Measurements from ENCODE around the gene PGLYRP2. TPM values are rescaled to one million over a fixed set of nuclear protein-coding genes. Genes with fewer than 3 reads are reported as not detected.

PGLYRP2 gene
- polyA plus RNA-seq, 1 of the 3 experiments (the other 2 are of a cell fraction) = not detected

DNA sequence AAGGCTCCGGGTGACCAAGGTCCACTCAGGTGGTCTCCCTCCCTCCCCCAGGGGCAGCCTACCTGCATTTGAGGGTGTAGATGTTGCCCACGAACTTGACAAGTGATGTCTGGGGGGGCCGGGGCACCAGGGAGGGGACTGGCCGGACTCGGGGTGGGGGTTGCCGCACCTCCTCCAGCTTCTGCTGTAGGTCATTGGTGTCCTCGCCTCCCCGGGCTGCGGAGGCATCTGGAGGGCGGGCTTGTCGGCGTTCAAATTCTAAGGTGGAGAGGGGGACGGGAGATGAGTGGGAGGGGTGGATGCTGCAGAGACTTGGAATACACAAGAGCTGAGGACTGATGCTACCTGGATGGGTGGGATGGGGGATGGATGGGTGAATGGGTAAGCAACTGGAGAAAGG is 55.2 kb downstream of the PGLYRP2 start (continued):
- TF ChIP-seq, protein P1, sequence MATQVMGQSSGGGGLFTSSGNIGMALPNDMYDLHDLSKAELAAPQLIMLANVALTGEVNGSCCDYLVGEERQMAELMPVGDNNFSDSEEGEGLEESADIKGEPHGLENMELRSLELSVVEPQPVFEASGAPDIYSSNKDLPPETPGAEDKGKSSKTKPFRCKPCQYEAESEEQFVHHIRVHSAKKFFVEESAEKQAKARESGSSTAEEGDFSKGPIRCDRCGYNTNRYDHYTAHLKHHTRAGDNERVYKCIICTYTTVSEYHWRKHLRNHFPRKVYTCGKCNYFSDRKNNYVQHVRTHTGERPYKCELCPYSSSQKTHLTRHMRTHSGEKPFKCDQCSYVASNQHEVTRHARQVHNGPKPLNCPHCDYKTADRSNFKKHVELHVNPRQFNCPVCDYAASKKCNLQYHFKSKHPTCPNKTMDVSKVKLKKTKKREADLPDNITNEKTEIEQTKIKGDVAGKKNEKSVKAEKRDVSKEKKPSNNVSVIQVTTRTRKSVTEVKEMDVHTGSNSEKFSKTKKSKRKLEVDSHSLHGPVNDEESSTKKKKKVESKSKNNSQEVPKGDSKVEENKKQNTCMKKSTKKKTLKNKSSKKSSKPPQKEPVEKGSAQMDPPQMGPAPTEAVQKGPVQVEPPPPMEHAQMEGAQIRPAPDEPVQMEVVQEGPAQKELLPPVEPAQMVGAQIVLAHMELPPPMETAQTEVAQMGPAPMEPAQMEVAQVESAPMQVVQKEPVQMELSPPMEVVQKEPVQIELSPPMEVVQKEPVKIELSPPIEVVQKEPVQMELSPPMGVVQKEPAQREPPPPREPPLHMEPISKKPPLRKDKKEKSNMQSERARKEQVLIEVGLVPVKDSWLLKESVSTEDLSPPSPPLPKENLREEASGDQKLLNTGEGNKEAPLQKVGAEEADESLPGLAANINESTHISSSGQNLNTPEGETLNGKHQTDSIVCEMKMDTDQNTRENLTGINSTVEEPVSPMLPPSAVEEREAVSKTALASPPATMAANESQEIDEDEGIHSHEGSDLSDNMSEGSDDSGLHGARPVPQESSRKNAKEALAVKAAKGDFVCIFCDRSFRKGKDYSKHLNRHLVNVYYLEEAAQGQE (IDR thresholded peaks at IDR 0.05; ENCODE audit: low read depth, low read length) = no peak
- TF ChIP-seq, protein P2, sequence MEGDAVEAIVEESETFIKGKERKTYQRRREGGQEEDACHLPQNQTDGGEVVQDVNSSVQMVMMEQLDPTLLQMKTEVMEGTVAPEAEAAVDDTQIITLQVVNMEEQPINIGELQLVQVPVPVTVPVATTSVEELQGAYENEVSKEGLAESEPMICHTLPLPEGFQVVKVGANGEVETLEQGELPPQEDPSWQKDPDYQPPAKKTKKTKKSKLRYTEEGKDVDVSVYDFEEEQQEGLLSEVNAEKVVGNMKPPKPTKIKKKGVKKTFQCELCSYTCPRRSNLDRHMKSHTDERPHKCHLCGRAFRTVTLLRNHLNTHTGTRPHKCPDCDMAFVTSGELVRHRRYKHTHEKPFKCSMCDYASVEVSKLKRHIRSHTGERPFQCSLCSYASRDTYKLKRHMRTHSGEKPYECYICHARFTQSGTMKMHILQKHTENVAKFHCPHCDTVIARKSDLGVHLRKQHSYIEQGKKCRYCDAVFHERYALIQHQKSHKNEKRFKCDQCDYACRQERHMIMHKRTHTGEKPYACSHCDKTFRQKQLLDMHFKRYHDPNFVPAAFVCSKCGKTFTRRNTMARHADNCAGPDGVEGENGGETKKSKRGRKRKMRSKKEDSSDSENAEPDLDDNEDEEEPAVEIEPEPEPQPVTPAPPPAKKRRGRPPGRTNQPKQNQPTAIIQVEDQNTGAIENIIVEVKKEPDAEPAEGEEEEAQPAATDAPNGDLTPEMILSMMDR (IDR thresholded peaks at IDR 0.05) = no peak

DNA sequence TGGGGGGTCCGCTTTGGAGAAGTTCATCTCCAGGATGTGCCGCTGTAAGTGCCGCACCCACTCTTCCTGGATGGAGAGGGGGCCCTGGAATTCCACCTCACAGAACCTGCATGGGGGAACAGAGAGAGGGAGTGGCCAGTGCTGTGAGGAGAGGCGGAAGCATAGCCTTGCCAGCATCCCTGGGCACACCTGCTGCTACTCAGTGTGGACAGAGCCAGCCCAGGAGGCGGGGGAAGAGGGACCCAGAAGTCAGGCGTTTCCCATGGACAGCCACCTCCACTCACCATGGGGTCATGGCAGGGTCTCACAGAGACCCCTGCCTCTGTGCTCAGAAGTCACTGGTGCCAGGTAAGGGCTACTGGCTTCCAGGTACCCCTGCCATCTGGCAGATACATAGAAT is 56.2 kb downstream of the PGLYRP2 start:
- POLR2A ChIA-PET = no interaction called here

More for the DNA sequence above, 56.2 kb downstream of the PGLYRP2 start:
- CTCF ChIA-PET = interaction anchor here (1.1 kb wide), 1 partner anchor 25 kb away, joined by 3 read pairs; no protein-coding TSS in a partner anchor
- WGBS (ENCODE audit: low lambda C conversion rate) = 88% methylated on average over 3 of the region's 6 CpGs
- DNase-seq = no peak
- TF ChIP-seq, protein P3, sequence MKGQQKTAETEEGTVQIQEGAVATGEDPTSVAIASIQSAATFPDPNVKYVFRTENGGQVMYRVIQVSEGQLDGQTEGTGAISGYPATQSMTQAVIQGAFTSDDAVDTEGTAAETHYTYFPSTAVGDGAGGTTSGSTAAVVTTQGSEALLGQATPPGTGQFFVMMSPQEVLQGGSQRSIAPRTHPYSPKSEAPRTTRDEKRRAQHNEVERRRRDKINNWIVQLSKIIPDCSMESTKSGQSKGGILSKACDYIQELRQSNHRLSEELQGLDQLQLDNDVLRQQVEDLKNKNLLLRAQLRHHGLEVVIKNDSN (IDR thresholded peaks at IDR 0.05; ENCODE audit: borderline replicate concordance, low read depth) = no peak
- TF ChIP-seq GATA2 (CRISPR knock-in tag; IDR thresholded peaks at IDR 0.05) (no peak), ELF1 (IDR thresholded peaks at IDR 0.05) (no peak)
- TF ChIP-seq, protein P4, sequence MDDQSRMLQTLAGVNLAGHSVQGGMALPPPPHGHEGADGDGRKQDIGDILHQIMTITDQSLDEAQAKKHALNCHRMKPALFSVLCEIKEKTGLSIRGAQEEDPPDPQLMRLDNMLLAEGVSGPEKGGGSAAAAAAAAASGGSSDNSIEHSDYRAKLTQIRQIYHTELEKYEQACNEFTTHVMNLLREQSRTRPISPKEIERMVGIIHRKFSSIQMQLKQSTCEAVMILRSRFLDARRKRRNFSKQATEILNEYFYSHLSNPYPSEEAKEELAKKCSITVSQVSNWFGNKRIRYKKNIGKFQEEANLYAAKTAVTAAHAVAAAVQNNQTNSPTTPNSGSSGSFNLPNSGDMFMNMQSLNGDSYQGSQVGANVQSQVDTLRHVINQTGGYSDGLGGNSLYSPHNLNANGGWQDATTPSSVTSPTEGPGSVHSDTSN (IDR thresholded peaks at IDR 0.05) = no peak
- Histone ChIP-seq H3K27ac (ENCODE audit: low read depth in 2 of 2, low read length in 1 of 2) (peak overlapping the region in 1 of 2 experiments; percentile 94; a peak in 2 of 4 replicates), H3K9ac (no peak overlapping the region), H3K79me2 (ENCODE audit: insufficient read depth) (peaks cover 8% of the 10 kb centered on the region), H3K36me3 (replicated peaks in 1 of 2; ENCODE audit: control insufficient read depth in 1 of 2, insufficient read depth in 2 of 2, low read length in 1 of 2) (peaks cover 36 to 53% of the 10 kb centered on the region in 2 experiments), H3F3A (replicated peaks; ENCODE audit: insufficient read depth) (peaks cover 10% of the 10 kb centered on the region), H3K9me2 (no peaks in the 10 kb centered on the region), H3K27me3 (ENCODE audit: insufficient read depth) (no peaks in the 10 kb centered on the region), H3K4me2 (no peak overlapping the region), H3K4me3 (ENCODE audit: low read depth in 2 of 2, low read length in 1 of 2) (no peak overlapping the region; a peak in 1 of 4 replicates), H3K4me1 (ENCODE audit: control insufficient read depth in 1 of 2, insufficient read depth in 2 of 2, low read depth in 1 of 2, low read length in 1 of 2) (peaks cover 5 to 37% of the 10 kb centered on the region in 2 experiments; a peak in 2 of 4 replicates), H3K9me3 (no peaks in the 10 kb centered on the region), H4K20me1 (ENCODE audit: insufficient read depth) (no peaks in the 10 kb centered on the region), H2AFZ (ENCODE audit: low read depth) (no peak overlapping the region)

All from SK-N-SH (cell line).